Activated CD4-positive, alpha-beta T cell treated with anti-CD3 and anti-CD28 coated beads for 4 hours (primary cell): ENCODE results near the gene GPC3.

Experiments used
- DNase-seq, 2 donors: peaks; one replicate each; pipeline ENCODE4 v3.0.0-alpha.2; 2020

GPC3 gene

DNA sequence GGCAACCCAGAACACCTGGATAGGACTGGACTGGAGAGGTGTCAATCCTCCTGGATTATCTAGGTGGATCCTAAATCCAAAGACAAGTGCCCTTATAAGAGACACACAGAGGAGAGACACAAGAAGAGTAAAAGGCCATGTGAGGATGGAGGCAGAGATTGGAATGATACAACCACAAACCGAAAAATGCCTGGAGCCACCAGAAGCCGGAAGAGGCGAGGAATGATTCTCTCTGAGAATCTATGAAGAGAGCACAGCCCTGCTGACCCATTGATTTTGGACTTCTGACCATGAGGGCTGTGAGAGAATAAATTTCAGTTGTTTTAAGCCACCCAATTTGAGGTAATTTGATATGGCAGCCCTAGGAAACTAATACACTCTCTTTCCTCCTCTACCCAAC is 20.1 kb downstream of the GPC3 start:
- no peak for DNase-seq

DNA sequence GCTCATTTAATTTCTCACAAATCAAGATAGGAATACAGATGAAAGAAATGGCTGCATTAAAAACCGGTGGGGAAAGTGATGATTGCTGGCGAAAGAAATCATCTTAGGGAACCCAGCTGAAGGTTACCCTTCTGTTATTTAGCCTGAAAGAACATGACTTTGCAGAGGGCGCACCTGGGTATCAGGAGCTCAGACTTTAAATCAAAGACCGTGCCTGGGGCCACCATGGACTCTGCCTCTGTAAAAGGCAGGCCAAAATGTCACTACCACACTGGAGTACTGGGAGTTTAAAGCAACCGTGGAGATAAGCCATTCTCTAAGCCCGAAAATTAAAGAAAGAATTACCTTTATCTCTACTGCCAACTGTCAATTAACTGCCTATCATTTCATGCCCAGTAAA is 24.3 kb downstream of the GPC3 start:
- no peak for DNase-seq

DNA sequence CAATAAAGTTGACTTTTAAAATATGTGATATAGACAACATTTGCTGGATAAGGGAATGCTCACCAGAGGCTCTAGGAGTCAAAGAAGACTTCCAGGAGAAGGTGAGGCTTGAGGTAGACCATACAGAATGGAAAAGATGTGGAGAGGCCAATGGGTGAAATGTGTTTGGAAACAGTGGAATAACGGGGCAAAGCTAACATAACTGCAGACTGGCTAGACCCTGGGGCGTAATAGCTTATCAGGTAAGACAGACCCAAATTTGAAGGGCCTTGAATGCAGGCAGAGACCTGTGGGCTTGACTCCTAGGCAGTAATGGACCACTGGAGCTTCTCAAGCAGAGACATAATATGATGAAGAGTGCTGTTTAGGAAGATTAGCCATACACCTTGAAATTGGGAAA is 25.4 kb downstream of the GPC3 start:
- DNase-seq = no peak

DNA sequence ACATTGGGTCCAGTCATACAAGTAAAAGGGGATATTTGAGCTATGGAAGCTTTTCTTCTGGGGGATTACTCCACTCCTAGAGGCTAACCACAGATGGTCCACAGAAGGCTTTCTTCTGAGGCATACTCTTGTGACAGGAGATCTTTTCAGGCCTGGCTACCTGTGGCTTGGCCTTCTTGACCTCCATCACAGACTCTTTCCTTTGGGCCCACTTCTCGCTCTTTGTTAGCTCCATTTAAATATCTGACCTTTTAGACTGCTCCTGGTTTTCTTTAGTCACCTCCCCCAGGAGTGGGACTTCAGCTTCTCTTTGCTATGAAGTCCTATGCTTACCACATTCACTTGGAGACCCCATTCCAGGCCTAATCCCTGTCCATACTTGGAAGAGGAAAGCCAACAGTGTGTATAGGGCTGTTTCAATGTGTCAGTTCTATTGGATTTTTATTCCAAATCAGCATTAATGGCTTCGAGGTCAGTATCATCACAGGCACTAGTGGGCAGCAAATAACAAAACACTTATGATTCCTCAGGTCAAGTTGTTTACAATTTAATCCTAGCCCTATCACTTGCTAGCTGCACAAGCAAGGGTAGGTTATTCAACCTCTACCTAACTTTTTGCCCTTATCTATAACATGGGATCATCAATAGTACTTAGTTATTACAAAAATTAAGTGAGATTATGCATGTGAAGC is 26.3 kb downstream of the GPC3 start:
- DNase-seq = no peak

DNA sequence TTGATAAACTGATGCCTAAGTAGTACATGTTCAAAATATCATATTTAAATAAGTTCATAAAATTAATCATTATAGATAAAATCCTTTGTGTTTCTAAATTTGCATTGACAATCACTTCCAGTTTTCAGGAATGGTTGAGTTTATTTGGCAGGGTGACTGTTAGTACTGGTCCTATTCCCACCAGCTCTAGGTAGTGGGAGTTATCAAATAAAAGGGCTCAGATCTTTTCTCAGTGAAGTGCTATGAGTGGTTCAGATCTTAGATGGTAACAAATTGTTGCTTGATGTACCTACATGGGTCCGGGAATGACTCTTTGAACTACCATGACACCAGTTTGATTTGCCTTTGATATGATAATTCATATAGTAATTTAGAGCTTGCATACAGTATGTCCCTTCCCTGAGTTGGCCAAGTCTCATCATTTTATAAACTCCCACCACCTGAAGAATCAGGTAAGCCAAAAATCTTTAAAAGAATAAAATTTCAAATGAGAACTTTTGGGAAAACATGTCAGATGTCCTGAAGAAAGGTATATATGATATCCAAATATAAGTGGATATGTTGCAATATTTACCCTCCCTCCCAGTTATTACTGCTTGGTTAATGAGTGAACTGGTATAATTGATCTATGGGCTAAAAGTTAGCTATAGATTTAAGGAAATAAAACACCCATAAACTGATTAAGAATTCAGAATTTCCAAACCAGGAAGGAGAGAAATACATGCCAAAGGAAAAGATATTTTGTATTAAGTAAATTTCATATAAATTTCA is 28.6 kb downstream of the GPC3 start:
- DNase-seq = no peak

DNA sequence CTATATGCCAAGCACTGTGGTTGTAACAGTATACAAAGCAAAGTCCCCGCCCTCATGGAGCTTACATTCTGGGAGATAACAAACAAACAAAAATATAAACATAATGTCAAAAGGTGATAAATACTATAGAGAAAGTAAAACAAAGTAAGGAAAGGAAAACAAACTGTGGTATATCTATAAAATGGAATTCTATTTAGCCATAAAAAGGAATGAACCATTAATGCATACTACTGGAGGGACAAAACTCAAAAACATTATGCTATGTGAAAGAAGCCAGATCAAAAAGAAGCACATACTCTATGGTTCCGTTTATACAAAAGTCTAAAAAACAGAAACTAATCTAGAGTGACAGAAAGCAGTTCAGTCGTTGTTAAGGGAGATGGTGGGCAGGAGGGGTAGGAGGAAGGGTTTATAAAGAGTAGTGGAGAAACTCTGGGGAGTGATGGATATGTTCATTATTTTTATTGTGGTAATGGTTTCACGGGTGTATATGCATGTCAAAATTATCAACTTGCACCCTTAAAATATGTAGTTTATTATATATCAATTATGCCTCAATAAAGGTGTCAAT is 31.5 kb downstream of the GPC3 start:
- DNase-seq = no peak

DNA sequence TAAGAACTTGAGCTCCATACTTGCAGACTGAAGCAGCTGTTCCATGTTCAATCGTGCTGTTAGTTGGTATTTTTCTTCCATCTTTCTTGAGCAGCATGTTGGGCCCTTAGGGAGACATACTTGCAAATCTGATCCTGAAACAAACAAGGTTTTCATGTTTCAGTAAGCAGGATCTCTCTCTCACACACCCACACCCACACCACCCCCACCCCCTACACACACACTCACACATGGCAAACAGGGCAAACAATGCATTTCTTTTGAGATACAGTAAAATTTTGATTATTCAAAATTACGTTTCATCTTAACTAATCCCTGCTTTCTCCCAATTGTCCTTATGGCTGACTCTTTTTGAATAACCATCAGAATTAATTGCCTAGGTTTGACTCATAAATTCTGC is 32.3 kb downstream of the GPC3 start:
- DNase-seq = no peak

DNA sequence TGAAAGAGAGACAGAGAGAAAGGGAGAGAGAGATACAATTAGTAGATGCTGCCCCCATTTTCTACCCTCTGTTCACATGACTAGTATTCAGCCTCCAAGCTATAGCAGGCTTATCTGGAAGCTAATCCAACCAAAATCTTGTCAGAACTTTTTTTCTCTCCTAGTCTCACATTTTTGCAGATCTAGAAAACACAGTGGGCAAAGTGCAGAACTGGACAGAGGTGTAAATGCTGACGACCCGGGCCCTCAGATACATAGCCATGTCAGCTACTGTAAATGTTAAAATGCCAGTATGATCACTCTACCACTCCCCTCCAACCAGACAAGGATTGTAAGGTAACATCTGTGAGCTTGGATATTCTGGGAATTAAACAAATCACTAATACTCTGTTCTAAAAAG is 34.3 kb downstream of the GPC3 start:
- no peak for DNase-seq

DNA sequence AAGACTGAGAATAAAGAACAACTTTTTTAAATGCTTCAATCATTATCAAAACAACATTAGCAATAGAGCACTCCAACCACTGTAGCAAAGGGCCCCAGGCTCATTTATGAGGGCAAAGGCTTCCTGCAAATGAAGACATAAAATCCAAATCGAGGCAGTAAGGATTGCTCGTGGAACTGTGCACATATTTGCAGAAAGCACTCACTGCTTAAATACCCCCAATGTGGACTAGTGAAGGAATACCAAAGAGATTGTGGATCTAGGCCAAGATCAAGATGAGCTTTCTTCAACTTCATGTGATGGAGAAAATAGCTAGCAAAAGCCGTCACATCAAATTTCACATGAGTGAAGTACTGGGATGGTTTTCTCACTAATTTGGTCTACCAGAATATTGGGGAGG is 35.2 kb downstream of the GPC3 start:
- no peak for DNase-seq

DNA sequence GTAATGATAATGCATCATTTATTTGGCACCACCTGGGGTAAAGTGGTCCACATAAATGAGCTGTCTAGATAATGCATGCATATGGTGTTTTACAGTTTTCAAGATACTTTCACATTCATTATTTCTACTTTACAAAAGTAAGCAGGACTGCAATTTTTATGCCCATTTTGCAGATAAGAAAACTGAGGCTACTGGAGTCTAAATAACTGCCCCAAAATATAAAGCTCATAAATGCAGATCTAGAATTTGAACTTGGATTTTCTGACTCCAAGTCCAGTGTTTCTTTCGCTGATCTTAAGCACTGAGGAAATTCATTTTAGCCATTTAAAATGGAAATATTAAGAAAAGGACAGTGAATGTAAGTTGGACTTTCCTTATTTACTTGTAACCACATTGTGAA is 36.5 kb downstream of the GPC3 start:
- no peak for DNase-seq

DNA sequence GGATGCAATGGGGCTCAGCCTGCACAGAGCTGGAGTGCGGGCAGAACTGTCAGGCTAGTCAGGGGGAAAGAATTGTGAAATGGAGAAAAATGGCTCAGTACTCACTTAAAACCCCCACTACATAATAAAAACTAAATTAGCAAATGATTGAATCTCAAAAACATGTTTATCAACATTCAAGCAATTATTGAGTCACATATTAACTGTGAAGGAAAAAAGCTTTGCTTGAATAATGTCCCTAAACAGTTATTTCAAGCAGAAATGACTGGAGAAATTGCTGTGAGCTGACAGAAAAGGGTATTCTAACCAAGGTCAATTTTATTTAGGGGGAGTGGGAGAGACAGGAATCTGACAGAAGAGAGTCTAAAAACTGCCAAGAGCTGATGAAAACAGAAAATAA is 37.4 kb downstream of the GPC3 start:
- DNase-seq = no peak

DNA sequence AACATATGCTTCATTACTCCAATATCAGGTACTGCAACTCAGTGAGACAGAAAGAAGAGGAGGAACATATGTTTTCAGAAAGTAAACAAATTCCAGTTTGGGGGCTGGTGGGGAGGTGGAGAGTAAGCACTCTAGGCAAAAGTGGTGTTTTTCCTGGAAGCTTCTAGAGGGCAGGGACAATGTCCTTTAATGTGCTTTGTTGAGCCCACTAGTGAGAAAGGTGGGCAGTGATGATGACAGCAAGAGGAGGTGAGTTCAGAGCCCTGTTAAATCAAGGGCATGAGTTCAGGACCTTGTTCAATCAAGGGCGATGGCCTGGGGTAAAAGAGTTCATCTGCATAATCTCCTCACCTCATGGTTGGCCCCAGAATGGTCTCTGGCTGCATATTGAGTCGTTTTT is 38.4 kb downstream of the GPC3 start:
- no peak for DNase-seq

DNA sequence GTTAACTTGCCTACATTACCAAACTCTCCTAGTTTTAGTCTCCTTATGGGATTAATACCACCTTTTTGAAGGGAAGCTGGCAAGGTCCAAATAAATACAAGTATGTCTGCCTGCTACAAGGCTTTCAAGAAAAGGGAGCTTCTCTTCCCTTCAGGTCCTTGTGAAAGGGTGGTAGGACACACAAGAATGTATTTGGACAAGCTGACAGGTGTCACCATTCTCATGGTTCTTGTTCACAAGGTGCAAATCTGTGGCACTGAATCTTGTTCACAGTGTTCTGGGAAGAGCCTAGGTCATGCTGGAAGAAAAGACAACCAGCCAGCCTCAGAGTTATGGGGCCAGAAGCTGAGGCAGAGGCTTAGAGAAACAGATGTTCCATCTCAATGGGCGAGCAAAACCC is 41.9 kb downstream of the GPC3 start:
- DNase-seq = no peak

DNA sequence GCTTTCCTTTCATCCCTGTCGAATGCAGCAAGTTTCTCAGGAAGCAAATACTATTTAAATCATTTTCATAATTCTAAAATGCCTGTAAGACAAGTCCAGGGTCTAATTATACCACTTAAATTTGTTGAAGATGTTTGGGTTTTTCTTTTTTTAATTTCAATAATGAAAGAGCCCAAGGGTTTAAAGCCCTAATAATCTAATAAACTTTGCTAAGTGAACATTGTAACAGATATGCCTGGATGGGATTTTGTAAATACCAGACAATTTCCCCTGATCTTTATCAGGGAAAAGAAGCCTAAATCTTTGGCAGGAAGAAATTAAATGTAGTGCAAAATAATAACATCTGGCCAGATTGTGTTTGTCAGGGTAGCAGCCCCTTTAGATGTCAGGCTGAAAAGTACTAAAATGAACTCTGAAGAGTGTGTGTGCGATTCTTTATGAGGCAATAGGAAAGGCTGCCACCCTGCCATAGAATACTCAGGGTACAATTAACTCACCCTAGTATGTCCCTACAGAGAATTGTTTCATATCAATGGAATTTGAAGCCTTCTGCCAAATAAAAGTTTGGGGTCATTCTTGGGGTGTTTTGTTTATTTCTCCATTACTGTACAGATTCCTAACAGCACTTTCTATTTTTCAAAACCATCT is 45.6 kb downstream of the GPC3 start:
- no peak for DNase-seq

DNA sequence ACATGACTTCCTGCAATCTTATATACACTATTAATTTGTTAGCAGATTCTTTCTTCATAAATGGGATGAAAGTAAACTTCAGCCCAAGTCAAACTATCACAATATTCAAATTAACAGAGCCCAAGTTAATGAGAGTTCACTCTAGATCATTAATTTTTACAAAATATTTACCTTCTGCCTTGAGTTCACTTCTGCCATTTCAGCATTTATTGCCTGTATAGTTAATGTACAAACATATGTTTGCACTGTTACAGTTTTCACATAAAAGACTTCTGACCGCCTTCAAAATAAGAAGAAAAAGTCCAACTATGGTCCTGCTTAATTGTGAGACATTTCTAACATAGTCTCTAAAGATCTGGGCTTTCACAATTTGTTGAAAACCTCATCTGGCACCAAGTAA is 46.9 kb downstream of the GPC3 start:
- no peak for DNase-seq

DNA sequence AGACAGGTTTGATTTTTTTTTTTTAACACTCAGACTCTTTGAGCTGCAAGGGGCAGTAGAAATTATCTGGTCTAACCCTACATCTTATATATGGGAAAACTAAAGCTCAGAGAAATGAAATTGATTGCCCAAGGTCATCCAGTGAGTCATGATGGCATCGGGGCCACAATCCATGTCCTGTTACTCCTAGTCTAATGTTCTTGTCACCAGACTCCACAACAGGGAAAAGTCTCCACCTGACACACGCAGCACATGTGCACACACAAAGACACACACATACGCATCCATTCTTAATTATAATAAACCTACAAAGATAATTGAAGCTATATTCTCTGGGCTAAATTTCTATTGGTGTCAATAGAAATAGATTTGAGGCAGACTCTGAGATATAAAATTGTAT is 48.4 kb downstream of the GPC3 start:
- no peak for DNase-seq

DNA sequence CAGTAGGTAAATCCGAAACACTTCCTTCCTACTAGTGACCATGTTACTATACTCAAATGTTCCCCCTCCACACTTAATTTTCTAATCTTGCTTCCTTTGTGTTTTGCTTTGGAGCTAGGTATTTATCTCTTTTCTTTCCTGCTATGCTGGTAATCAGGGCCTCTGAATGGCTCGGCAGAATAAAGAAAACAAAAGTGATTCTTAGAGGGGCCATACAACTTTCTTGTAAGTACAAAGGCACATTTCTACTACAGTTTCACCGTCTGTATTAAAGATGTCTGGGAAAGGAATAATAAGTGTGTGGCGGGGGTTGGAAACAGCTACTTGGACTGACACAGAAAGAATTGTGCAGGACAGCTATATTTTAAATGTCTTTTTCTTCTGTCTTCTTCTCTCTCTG is 50.3 kb downstream of the GPC3 start:
- no peak for DNase-seq

DNA sequence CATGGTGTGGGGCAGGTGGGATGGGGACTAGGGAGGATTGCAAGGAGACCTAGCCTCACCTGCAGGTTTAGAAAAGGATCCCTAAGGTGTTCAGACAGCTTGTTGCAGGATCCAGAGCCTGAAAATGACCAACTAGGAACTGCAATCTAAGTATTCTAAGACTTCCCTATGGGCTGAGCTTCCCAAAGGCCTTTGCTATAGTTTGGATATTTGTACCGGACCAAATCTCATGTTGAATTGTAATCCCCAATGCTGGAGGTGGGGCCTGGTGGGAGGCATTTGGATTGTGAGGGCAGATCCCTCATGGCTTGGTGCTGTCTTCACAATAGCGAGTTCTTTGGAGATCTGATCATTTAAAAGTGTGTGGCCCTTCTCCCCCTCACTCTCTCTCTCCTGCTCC is 52.1 kb downstream of the GPC3 start:
- DNase-seq = no peak

DNA sequence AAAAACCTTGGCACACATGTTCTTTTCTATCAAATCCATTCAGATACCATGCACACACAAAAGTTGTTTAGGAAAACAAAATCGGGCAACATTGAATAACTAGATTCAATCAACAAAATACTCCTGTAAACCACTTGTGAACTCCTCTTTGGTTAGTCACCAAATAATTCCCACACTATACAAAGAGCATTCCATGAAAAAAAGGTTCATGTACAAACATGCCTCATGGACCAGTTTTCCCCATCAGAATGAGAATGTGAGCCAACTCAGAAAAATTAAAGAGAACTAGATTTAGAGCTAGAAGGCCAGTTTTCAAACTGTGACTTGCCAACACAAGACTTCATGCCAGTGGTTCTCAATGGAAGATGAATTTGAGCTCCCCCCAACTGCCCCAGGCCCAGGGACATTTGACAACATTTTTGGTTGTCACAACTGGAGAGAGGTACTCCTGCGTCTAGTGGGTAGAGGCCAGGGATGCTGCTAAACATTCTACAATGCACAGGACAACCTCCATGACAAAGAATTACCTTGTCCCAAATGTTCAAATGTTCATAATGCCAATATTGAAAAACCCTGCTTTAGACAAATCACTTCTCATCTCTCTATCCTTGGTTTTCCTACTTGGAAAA is 55.4 kb downstream of the GPC3 start:
- no peak for DNase-seq

DNA sequence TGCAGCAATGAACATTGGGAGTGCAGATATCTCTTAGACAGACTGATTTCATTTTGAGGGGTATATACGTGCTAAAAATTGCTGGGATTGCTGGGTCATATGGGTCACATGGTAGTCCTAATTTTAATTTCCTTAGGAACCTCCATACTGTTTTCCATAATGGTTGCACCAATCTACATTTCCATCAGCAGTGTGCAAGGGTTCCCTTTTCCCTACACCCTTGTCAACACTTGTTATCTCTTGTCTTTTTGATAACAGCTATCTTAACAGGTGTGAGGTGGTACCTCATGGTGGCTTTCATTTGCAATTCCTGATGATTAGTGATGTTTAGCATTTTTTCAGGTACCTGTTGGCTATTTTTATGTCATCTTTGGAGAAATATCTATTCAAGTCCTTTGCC is 57.0 kb downstream of the GPC3 start:
- DNase-seq = no peak

DNA sequence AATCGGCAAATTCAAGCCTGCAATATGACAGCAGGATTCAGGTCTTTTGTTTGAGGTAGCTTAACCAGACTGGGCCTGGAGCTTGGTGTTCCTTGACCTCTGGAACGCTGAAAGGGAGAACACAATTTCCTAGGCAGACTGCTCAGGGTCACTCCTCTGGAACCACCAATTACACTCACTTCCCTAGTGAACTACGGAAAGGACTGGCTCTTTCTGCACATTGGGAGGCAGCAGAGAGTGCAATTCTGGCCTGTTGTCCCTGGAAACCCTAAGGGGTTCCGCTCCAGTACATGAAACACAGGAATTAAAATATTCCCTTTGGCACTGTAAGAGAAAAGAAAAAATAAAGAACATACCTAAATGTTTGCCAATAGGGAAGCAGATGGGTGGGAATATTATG is 58.6 kb downstream of the GPC3 start:
- DNase-seq = no peak

DNA sequence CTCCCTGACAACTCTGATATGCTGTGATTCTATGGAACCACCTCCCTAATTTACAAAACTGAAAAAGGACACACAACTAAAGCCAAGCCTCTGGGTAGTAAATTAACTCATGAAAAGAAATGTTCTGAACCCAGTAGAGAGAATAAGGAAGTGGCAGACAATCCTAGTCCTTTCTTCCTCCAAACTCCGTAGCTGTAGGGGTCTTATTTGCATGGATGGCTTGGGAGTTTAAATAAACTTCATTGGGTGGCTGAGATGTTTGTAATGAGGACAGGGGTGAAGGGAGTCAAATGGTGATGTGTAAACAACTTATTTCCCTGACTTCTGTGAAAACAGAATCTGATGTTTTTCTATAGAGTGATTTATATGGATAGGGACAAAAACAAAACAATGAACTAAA is 59.3 kb downstream of the GPC3 start:
- no peak for DNase-seq

DNA sequence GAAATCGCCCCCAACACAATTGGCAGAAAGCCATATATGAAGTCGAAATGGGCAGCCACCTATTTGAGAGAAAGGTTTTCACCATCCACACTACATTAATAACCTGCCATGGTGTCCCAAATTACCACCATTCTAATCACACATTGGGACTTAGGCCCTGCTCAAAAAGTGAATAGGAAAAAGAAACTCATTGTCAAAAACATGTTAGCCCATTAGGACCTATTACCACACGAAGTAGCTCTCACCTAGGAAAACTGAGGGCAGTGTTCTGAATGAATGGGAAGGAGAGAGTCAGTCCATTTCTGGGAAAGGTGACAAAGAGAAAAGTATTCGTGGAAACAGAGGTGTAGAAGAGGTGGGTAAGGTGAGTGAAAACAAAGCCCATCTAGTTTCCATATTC is 60.8 kb downstream of the GPC3 start:
- no peak for DNase-seq

DNA sequence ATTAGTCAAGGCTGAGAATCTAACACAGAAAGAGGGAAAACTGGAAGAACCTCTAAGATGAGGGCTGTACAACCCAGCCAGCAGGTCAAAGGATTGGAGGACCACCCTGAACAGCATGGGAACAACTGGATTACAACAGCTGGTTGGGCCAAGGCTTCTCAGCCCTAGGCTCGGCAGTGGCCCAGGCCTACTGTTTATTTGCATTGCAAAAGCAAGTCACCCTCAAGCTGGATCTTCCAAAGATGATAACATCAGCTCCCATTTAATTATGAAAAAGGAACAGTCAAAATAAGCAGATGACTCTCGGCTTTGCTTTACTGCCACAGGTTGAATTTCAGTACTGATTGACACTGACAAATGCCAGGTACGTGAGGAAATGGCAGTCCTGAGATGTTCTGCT is 61.8 kb downstream of the GPC3 start:
- DNase-seq = no peak
